GM12874 (cell line): Measurements from ENCODE around the gene REM1.

ENCODE experiments used
- CTCF ChIP-seq: IDR thresholded peaks from 2 replicates; pipeline ENCODE4 v1.5.1; 2011; ENCODE audit warnings: low read depth, mild to moderate bottlenecking, control low read depth, low read length, moderate library complexity; ENCODE audit not compliant: insufficient read depth

REM1 gene

DNA sequence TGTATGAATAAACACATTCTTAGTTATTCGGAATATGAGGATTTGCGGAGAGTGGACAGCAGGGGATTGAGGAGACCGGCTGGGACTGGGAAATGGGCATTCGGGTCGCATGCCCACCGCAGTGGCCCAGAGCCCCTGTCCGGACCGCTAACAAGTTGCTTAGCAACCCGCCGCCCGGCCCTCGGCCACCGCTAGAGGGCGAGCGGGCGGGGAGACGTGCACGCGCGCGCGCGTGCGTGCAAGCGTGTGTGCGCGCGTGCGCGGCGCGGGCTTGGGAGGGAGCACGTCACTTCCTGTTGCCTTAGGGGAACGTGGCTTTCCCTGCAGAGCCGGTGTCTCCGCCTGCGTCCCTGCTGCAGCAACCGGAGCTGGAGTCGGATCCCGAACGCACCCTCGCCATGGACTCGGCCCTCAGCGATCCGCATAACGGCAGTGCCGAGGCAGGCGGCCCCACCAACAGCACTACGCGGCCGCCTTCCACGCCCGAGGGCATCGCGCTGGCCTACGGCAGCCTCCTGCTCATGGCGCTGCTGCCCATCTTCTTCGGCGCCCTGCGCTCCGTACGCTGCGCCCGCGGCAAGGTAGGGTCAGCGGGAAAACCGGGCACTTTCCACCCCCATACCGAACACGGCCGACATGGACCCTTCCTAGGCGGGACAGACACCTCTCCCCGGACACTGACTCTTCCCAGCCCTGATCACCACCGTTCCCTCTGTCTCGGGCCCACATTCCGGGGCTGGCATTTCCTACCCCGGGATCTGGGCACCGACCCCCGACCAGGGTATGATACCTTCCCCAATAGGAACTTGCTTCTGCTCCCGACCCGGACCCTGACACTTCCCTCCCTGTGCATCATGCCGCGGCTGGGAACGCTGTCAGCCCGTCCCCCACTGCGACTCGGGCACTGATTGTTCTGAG lies 39.3 kb downstream of the REM1 start, which contains the start of gene HM13:
Gene HM13, plus strand, starts transcription at position 289 of the 918 bp plus-strand sequence. Its CDS starts 110 bp downstream, at position 399.
- TF ChIP-seq CTCF = peak; percentile 98

DNA sequence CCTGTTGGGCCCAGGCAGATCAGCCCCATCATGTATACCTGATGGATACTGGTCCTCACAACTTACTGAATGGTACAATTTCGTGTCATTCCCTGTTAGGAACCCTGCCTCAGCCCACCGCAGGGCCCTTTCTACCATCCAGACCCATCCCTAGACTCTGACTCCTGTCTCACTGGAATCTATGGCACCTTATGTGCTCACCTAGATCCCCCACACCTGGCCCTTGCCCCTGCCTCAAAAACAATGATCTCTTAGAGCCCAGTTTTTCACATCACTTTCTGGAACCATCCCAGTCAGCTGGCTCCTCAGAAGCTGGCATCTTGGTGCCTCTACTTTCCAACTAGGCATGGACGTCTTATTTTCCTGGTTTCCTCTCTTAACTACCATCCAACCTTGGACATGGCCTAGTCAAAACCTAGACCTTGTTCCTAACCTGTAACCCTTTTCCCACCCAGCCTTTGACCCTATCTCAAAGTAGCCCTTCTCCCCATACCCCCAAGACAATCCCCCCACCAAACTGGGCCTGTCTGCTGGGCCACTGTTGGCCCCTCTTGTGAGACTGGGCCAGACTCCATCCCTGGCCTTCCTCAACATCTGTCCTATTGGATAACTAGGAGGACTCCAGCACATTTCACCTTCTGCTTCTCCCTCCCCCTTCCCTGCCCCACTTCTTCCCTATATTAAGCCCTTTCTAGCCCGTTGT lies 40.1 kb downstream of the REM1 start:
- no peak for TF ChIP-seq CTCF

DNA sequence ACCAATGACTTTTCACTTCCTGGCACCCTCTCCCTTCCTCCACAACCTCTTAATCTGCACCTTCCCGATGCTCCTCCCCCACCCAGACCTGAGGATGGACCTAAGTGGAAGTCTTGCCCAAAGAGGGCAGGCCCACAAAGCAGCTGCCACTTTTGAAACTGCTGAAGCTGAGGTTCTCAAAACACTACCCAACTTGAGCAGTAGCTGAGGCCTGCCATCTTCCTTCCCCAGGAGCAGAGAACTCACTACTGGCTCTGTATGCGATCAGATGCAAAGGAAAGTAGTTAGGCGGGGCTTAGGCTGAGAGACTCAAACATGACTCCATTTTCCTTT lies 40.7 kb downstream of the REM1 start:
- no peak for TF ChIP-seq CTCF

DNA sequence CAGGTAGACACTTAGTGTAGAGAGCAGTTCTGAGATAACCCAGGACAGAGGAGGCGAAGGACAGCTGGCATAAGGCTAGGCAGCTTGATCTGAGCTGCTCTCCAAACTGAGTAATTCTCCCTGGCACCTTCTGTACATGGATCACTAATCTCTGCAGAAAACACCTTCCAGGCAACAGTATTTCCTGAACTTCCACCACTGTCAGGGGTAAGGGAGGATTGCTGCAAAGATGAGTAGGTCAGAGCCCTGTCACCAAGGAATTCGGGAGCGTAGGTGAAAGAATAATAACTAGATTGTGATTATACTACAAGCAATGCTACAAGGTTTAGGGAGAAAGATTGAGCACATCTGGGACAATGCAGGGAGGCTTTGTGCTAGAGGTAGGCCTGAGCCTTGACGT lies 41.1 kb downstream of the REM1 start:
- no peak for TF ChIP-seq CTCF

- TF ChIP-seq CTCF = no peak
These were observed 41.6 kb downstream of the REM1 start for GRCh38 chr20:31516651-31517050.

- TF ChIP-seq CTCF = no peak
These were observed 42.3 kb downstream of the REM1 start for GRCh38 chr20:31517373-31517772.

- no peak for TF ChIP-seq CTCF
These were observed 47.6 kb downstream of the REM1 start for GRCh38 chr20:31522731-31523130.
